ENCODE measurements around the gene RFC5. TPM values are rescaled to one million over a fixed set of nuclear protein-coding genes. Genes with fewer than 3 reads are reported as not detected.

RFC5 gene
- total RNA-seq, 2 donors from 2014 or later, result 9.4 to 36.0 TPM

DNA sequence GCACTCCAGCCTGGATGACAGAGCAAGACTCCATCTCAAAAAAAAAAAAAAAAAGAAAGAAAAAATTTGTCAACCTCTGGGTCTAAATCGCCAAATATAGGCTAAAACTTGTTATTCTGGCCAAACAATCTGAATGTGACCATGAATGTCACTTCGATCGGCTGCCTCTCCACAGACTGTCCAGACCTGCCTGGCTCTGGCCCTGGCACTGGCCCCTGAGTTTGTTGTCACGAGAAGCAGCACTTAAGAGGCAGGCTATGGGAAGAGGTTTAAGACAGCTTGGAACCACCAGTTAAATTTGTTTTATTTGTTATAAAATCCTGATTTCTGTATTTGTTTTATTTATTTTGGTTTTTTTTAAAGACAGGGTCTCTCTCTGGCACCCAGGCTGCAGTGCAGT is 29.9 kb downstream of the RFC5 start:
- Histone ChIP-seq H3K4me1 (no peaks in the 10 kb centered on the region), H3K4me3 (no peak overlapping the region), H3K9ac (ENCODE audit: low read depth in 2 of 2, low read length in 2 of 2) (no peak overlapping the region), H3K27me3 (no peaks in the 10 kb centered on the region), H3K36me3 (no peaks in the 10 kb centered on the region), H3K27ac (no peak overlapping the region), H3K9me3 (no peaks in the 10 kb centered on the region)
- intact Hi-C loops (cut with DNase I), result no loop called here
- TF ChIP-seq CTCF (IDR thresholded peaks at IDR 0.05), result no peak
- no peak for DNase-seq

DNA sequence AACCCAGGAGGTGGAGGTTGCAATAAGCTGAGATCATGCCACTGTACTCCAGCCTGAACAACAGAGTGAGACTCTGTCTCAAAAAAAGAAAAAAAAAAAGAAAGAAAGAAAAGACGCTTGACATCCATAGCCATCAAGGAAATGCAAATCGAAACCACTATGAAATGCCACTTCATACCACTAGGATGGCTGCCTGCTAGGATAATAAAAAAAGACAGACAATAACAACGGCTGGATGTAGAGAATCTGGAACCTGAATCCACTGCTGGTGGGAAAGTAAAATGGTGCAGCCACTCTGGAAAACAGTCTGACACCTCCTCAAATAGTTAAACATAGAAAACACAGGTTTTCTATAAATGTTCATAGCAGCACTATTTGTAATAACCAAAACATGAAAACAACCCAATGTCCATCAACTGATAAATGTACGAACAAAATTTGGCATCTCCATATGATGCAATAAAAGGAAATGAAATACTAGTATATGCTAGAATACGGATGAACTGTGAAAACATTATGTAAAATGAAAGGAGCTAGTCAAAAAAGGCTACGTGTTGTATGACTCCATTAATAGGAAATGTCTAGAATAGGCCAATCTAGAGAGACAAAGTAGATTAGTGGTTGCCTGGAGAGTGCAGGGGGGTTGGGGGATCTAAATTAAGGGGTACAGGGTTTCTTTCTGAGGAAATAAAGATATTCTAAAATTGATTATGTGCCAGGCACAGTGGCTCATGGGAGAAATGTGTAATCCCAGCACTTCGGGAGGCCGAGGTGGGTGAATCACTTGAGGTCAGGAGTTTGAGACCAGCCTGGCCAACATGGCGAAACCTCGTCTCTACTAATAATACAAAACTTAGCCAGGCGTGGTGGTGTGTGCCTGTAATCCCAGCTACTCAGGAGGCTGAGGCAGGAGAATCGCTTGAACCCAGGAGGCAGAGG is 34.7 kb downstream of the RFC5 start:
- Histone ChIP-seq H3K9ac (ENCODE audit: low read depth in 2 of 2, low read length in 2 of 2) (no peak overlapping the region), H3K27ac (peak overlapping the region; percentile 86), H3K36me3 (no peaks in the 10 kb centered on the region), H3K9me3 (no peaks in the 10 kb centered on the region), H3K4me1 (peaks cover 16% of the 10 kb centered on the region), H3K27me3 (no peaks in the 10 kb centered on the region), H3K4me3 (no peak overlapping the region)
- TF ChIP-seq CTCF (IDR thresholded peaks at IDR 0.05), result no peak
- no peak for DNase-seq
- intact Hi-C loops (cut with DNase I), result no loop called here

- Histone ChIP-seq H3K27me3 (no peaks in the 10 kb centered on the region), H3K9me3 (no peaks in the 10 kb centered on the region), H3K4me3 (peak overlapping the region; percentile 4), H3K36me3 (no peaks in the 10 kb centered on the region), H3K4me1 (peaks cover 23% of the 10 kb centered on the region), H3K9ac (ENCODE audit: low read depth in 2 of 2, low read length in 2 of 2) (peak overlapping the region in 1 of 2 donors; percentile 61), H3K27ac (peak overlapping the region; percentile 86)
- intact Hi-C loops (cut with DNase I), result no loop called here
- no peak for TF ChIP-seq CTCF (IDR thresholded peaks at IDR 0.05)
- DNase-seq, result peak; percentile 89
Measured at GRCh38 chr12:118052324-118053070, 36.0 kb downstream of the RFC5 start.

DNA sequence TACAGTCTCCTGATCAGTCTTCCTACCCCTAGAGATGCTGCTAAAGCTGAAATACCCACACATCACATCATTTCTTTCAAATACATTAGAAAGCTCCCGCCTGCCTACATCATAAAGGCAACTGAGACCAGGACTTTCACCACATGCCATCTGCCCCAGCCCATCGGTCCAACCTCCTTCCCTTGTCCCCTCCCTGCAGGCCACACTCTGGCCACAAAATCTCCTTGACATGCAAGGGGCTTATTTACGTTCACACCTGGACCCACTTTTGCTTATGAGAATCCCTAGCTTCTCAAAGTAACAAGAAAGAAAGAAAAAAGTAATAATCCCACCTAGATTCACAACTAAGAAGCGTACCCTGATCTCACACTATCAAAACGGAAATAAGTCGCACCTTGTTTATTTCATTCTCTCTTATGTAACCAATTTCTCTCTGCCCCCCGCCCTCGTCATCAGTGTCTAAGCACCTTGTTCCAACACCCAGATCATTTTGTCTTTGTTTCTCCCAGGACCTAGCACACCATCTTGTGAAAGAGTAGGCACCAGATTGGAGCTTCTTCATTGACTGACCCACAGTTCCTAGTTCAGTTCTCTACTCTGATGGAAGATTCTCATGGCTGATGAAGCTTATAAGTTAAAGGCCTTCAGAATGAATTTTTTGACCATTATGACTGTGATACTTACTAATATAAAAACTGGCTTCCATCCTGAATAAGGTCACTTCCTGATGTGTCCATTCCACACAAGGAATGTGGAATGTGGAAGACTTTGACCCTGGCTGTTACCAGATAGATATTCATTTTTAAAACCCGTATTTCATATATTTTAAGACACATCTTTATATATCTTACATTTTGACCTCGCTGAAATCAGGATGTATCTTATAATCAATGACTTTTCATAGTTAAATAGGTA is 36.8 kb downstream of the RFC5 start:
- Histone ChIP-seq H3K9ac (ENCODE audit: low read depth in 2 of 2, low read length in 2 of 2) (peak overlapping the region in 1 of 2 donors; percentile 61), H3K9me3 (no peaks in the 10 kb centered on the region), H3K27ac (peak overlapping the region; percentile 86), H3K4me1 (peaks cover 26% of the 10 kb centered on the region), H3K4me3 (no peak overlapping the region), H3K36me3 (no peaks in the 10 kb centered on the region), H3K27me3 (no peaks in the 10 kb centered on the region)
- no peak for DNase-seq
- TF ChIP-seq CTCF (IDR thresholded peaks at IDR 0.05), result no peak
- intact Hi-C loops (cut with DNase I), result no loop called here

GRCh38 chr12:118055144-118055557 is 38.6 kb downstream of the RFC5 start:
- Histone ChIP-seq H3K9me3 (no peaks in the 10 kb centered on the region), H3K27ac (no peak overlapping the region), H3K9ac (ENCODE audit: low read depth in 2 of 2, low read length in 2 of 2) (no peak overlapping the region), H3K4me1 (peaks cover 27% of the 10 kb centered on the region), H3K4me3 (no peak overlapping the region), H3K27me3 (no peaks in the 10 kb centered on the region), H3K36me3 (no peaks in the 10 kb centered on the region)
- TF ChIP-seq CTCF (IDR thresholded peaks at IDR 0.05), result peak; percentile 49
- peak; percentile 45 for DNase-seq
- intact Hi-C loops (cut with DNase I), result no loop called here

Measured in colonic mucosa (tissue), 4 donors.